SK-N-SH treated with all-trans-retinoic acid at 6 μM for 48 hours (cell line): Measurements from ENCODE around the gene VEGFB.

ENCODE experiments used
- ARNTL ChIP-seq: fragments of 450-650 bp; formaldehyde crosslinking; IDR thresholded peaks from 2 replicates; pipeline ENCODE4 v1.5.0; 2020; ENCODE audit warnings: low read depth, mild to moderate bottlenecking, moderate library complexity, borderline replicate concordance
- CSDC2 ChIP-seq: fragments of 250-450 bp; sonication (Bioruptor Pico); IDR thresholded peaks from 2 replicates; pipeline ENCODE4 v1.5.0; 2020; ENCODE audit warnings: mild to moderate bottlenecking, moderate library complexity
- ESRRG ChIP-seq: fragments of 250-450 bp; sonication (Bioruptor Pico); IDR thresholded peaks from 2 replicates; pipeline ENCODE4 v1.6.1; 2021; ENCODE audit warnings: mild to moderate bottlenecking
- GLIS3 ChIP-seq: fragments of 250-450 bp; sonication (Bioruptor Pico); IDR thresholded peaks from 2 replicates; pipeline ENCODE4 v1.5.0; 2020; ENCODE audit warnings: mild to moderate bottlenecking, moderate library complexity
- ISL1 ChIP-seq: fragments of 250-450 bp; sonication (Bioruptor Pico); IDR thresholded peaks from 2 replicates; pipeline ENCODE4 v2.1.2; 2022; ENCODE audit warnings: mild to moderate bottlenecking, moderate library complexity
- RARB ChIP-seq: fragments of 250-450 bp; sonication (Bioruptor Pico); IDR thresholded peaks from 2 replicates; pipeline ENCODE4 v1.8.0; 2021; ENCODE audit warnings: mild to moderate bottlenecking, moderate library complexity
- ZFP3 ChIP-seq: fragments of 250-450 bp; sonication (Bioruptor Pico); IDR thresholded peaks from 2 replicates; pipeline ENCODE4 v1.5.0; 2020; ENCODE audit warnings: mild to moderate bottlenecking, moderate library complexity
- ZFP30 ChIP-seq: fragments of 450-650 bp; formaldehyde crosslinking; IDR thresholded peaks from 2 replicates; pipeline ENCODE4 v1.5.0; 2022; ENCODE audit warnings: mild to moderate bottlenecking, moderate library complexity
- ZNF70 ChIP-seq: fragments of 450-650 bp; formaldehyde crosslinking; IDR thresholded peaks from 2 replicates; pipeline ENCODE4 v1.5.0; 2020; ENCODE audit warnings: mild to moderate bottlenecking, moderate library complexity
- TF ChIP-seq, protein P1 (sequence below): fragments of 250-450 bp; sonication (Bioruptor Pico); IDR thresholded peaks from 2 replicates; pipeline ENCODE4 v1.8.0; 2020; ENCODE audit warnings: mild to moderate bottlenecking, moderate library complexity, borderline replicate concordance
- TF ChIP-seq, protein P2 (sequence below): fragments of 250-450 bp; sonication (Bioruptor Pico); IDR thresholded peaks from 2 replicates; pipeline ENCODE4 v1.5.0; 2020; ENCODE audit warnings: mild to moderate bottlenecking, moderate library complexity
- TF ChIP-seq, protein P3 (sequence below): fragments of 250-450 bp; sonication (Bioruptor Pico); IDR thresholded peaks from 2 replicates; pipeline ENCODE4 v1.5.1; 2020; ENCODE audit warnings: low read depth, mild to moderate bottlenecking, moderate library complexity

DNA sequence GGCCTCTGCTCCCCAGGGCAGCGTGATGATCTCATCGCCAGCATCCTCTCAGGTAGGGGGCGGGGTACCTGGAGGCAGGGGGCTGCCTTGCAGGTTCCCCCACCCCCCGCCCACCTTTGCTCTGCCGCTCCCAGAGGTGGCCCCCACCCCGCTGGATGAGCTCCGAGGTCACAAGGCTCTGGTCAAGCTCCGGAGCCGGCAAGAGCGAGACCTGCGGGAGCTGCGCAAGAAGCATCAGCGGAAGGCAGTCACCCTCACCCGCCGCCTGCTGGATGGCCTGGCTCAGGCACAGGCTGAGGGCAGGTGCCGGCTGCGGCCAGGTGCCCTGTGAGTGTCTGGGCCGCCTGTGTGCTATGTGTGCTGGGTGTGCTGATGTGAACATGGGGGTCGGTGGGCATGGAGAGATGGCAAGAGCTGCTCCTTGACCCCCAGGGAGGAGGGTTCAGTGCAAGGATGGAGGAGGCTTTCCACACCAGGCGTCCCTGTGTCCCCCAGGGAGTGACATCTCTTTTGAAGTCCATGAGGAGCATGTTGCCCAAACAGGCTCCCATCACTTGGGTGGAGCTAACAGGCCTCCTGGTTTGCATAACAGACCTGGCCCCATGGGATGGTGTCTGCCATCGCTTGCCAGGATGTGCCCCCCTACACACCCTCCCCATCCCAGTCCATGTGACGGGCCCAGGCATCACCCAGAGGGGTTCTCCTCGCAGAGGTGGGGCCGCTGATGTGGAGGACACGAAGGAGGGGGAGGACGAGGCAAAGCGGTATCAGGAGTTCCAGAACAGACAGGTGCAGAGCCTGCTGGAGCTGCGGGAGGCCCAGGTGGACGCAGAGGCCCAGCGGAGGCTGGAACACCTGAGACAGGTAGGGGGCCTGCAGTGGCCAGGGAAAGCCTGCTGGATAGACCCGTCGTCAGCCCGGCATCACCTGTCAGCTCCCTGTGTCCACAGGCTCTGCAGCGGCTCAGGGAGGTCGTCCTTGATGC lies 31.1 kb downstream of the VEGFB start:
- TF ChIP-seq ZNF70 (no peak), ARNTL (CRISPR knock-in tag) (no peak), ESRRG (CRISPR knock-in tag) (no peak), ISL1 (no peak), RARB (CRISPR knock-in tag) (no peak), GLIS3 (CRISPR knock-in tag) (no peak), ZFP3 (CRISPR knock-in tag) (no peak), CSDC2 (no peak), ZFP30 (CRISPR knock-in tag) (no peak)
- TF ChIP-seq, protein P1, sequence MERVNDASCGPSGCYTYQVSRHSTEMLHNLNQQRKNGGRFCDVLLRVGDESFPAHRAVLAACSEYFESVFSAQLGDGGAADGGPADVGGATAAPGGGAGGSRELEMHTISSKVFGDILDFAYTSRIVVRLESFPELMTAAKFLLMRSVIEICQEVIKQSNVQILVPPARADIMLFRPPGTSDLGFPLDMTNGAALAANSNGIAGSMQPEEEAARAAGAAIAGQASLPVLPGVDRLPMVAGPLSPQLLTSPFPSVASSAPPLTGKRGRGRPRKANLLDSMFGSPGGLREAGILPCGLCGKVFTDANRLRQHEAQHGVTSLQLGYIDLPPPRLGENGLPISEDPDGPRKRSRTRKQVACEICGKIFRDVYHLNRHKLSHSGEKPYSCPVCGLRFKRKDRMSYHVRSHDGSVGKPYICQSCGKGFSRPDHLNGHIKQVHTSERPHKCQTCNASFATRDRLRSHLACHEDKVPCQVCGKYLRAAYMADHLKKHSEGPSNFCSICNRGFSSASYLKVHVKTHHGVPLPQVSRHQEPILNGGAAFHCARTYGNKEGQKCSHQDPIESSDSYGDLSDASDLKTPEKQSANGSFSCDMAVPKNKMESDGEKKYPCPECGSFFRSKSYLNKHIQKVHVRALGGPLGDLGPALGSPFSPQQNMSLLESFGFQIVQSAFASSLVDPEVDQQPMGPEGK = no peak
- TF ChIP-seq, protein P2, sequence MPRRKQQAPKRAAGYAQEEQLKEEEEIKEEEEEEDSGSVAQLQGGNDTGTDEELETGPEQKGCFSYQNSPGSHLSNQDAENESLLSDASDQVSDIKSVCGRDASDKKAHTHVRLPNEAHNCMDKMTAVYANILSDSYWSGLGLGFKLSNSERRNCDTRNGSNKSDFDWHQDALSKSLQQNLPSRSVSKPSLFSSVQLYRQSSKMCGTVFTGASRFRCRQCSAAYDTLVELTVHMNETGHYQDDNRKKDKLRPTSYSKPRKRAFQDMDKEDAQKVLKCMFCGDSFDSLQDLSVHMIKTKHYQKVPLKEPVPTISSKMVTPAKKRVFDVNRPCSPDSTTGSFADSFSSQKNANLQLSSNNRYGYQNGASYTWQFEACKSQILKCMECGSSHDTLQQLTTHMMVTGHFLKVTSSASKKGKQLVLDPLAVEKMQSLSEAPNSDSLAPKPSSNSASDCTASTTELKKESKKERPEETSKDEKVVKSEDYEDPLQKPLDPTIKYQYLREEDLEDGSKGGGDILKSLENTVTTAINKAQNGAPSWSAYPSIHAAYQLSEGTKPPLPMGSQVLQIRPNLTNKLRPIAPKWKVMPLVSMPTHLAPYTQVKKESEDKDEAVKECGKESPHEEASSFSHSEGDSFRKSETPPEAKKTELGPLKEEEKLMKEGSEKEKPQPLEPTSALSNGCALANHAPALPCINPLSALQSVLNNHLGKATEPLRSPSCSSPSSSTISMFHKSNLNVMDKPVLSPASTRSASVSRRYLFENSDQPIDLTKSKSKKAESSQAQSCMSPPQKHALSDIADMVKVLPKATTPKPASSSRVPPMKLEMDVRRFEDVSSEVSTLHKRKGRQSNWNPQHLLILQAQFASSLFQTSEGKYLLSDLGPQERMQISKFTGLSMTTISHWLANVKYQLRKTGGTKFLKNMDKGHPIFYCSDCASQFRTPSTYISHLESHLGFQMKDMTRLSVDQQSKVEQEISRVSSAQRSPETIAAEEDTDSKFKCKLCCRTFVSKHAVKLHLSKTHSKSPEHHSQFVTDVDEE = no peak
- TF ChIP-seq, protein P3, sequence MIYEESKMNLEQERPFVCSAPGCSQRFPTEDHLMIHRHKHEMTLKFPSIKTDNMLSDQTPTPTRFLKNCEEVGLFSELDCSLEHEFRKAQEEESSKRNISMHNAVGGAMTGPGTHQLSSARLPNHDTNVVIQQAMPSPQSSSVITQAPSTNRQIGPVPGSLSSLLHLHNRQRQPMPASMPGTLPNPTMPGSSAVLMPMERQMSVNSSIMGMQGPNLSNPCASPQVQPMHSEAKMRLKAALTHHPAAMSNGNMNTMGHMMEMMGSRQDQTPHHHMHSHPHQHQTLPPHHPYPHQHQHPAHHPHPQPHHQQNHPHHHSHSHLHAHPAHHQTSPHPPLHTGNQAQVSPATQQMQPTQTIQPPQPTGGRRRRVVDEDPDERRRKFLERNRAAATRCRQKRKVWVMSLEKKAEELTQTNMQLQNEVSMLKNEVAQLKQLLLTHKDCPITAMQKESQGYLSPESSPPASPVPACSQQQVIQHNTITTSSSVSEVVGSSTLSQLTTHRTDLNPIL (CRISPR knock-in tag) = no peak
